Head of caudate nucleus (tissue), 42 donors: Measurements from ENCODE around the gene USP12.
"Not testable (repeated sequence)": the region's sequence is repeated elsewhere in the genome, so short reads cannot be mapped to it uniquely, and the experiment has no call there.

ENCODE experiments used
- DNase-seq, 42 donors: peaks; one replicate each; pipeline versions ENCODE4 v3.0.0 to v3.0.0-alpha.2; 2020 to 2021; ENCODE audit warnings: mixed read lengths in 7 of 42
- intact Hi-C: fragments of 100-400 bp; cut with DNase I; formaldehyde crosslinking; loops from one replicate; pipeline ENCODE4 v1.15.0; 2022

USP12 gene, protein sequence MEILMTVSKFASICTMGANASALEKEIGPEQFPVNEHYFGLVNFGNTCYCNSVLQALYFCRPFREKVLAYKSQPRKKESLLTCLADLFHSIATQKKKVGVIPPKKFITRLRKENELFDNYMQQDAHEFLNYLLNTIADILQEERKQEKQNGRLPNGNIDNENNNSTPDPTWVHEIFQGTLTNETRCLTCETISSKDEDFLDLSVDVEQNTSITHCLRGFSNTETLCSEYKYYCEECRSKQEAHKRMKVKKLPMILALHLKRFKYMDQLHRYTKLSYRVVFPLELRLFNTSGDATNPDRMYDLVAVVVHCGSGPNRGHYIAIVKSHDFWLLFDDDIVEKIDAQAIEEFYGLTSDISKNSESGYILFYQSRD

DNA sequence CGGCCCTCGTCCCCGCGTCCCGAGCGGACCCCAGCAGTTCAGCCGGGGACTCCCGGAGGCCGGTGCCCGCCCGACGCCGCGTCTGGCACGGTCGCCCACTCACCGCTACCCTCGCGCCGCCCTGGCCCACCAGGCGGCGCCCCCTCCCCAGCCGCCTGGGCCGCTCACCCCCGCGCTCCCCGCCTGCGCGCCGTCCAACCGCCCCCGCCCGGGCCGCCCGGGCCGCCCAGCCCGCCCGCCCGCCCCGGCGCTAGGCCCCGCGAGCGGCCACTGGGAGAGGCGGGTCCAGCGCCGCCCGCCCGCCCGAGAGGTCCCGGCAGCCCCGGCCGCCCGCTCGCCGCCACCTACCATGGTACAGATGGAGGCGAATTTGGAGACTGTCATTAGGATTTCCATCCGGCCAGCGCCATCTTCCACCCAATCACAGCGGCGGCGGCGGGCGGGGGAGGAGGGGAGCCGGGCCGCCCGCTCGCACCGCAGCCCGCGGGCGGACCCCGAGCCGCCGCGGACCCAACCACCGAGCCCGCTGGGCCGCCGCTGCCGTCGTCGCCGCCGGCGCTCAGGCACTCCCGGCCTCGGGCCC, at the start of gene USP12:
Gene USP12 (minus strand): TSS at position 568 of the 583 bp plus-strand sequence. CDS start 172 bp downstream, at position 396.
- intact Hi-C loops = loop anchor here (2.0 kb wide), 1 partner anchor 79 kb away; the partner anchor contains the start of gene RPL21
- DNase-seq = peak in 25 of 42 donors; percentile 4 to 68 (median 34)

DNA sequence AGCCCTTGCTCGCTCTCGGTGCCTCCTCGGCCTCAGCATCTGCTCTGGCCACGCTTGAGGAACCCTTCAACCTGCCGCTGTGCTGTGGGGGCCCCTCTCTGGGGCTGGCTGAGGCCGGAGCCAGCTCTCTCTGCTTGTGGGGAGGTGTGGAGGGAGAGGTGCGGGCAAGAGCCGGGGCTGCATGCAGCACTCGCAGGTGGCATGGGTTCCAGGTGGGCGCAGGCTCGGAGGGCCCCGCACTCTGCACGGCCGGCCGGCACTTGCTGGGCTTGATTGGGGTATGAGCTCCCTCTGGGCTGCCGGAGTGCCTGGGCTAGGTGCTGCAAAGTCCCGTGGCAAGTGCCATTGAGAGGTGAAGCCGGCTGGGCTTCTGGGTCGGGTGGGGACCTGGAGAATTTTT, 48.0 kb upstream of the USP12 start:
- intact Hi-C loops = no loop called here
- DNase-seq = no peak

DNA sequence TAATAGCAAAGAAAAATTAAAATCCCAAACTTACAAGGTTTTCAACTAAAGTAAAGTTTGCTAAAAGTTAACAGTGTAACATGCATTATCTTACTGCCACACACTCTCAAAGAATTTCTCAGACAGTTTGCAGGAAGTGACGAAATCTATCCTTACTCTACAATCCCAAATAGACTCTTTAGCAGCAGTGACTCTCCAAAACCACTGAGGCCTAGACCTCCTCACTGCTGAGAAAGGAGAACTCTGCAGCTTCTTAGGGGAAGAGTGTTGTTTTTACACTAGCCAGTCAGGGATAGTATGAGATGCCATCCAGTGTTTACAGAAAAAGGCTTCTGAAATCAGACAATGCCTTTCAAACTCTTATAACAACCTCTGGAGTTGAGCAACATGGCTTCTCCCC, 47.2 kb upstream of the USP12 start:
- intact Hi-C loops, DNase-seq: not testable (repeated sequence)

DNA sequence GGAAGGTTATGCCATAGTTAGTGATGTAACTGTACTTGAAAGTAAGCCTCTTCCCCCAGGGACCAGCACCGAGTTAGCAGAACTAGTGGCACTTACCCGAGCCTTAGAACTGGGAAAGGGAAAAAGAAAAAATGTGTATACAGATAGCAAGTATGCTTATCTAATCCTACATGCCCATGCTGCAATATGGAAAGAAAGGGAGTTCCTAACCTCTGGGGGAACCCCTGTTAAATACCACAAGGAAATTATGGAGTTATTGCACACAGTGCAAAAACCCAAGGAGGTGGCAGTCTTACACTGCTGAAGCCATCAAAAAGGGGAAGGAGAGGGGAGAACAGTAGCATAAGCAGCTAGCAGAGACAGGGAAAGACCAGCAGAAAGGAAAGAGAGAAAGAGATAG, 46.2 kb upstream of the USP12 start:
- DNase-seq, intact Hi-C loops: not testable (repeated sequence)

DNA sequence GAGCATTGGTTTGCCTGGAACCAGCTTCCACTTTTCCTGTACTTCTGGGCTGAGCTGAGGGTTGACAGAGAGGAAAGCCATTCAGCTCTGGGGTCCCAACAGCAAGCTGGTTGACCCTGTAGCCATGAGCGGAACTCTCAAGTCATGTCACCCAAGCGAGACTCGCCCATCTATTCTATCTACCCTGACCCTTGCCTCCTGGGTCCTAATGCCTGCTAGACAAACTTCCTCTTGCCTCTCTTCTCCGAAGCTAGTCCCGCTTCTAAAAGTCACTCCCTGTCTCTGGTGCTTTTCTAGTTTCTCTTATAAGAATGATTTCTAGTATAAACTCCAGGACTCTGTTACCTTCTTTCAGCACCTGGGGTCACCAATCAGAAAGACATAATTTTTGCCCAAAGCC, 41.8 kb upstream of the USP12 start:
- DNase-seq, intact Hi-C loops: not testable (repeated sequence)

DNA sequence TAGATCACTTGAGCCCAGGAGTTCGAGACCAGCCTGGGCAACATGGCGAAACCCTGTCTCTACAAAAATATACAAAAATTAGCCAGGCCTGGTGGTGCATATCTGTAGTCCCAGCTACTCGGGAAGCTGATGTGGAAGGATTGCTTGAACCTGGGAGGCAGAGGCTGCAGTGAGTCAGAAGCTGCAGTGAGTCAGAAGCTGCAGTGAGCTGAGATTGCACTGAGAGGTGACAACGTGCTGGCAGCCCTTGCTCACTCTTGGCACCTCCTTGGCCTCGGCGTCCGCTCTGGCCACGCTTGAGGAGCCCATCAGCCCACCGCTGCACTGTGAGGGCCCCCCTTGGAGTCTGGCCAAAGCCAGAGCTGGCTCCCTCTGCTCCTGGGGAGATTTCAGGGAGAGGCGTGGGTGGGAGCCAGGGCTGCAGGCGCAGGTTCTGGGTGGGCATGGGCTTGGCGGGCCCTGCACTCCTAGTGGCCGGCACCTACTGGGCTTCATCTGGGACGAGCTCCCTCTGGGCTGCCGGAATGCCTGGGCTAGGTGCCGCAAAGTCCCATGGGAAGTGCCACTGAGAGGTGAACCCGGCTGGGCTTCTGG, 40.3 kb upstream of the USP12 start:
- DNase-seq = peak in 1 of 42 donors; percentile 15
- intact Hi-C loops = no loop called here

DNA sequence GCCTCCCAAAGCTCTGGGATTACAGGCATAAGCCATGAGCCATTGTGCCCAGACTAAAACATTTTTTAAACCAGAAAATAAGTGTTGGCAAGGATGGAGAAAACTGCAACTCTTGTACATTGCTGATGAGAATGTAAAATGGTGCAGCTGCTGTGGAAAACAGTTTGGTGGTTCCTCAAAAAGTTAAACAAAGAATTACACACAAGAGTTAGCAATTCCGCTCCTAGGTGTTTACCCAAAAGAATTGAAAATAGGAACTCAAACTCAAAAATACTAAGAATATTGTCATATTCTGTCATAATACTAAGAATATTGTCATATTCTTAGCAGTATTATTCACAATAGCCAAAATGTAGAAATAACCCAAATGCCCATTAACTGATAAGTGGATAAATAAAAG, 39.7 kb upstream of the USP12 start:
- intact Hi-C loops = no loop called here
- DNase-seq = no peak

DNA sequence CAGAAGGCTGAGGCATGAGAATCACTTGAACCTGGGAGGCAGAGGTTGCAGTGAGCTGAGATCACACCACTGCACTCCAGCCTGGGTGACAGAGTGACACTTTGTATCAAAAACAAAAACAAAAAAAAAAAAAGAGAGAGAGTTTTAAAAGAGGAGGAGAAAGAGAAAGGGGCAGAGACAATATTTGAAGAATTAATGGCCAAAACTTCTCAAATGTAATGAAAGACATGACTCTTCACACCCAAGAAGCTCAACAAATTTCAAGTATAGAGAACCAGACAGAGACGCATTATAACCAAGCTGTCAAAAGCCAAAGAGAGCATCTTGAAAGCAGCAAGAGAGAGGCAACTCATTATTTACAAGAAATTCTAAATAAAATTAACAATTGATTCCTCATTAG, 36.9 kb upstream of the USP12 start:
- intact Hi-C loops = no loop called here

DNA sequence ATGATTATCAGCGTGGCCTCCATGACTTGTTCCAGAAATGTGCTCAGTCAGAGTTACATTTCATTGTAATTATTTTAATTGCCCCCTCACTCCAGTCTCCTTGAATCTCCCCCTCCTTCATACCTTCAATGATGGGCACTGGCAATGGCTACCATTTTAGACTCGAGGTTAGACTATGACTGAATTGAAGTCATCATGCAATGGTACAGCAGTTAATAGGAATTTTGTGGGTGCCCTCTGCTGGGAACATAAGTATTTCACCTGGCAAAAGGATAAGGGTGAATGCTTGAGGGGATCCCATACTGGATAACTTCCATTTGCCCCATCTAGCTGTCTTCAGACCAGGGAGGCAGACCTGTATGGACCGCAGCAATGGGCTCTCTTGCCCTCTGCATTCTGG, 32.2 kb upstream of the USP12 start:
- intact Hi-C loops = no loop called here
- DNase-seq = peak in 15 of 42 donors; percentile 3 to 48 (median 25)

More for the DNA sequence above, 36.9 kb upstream of the USP12 start:
- no peak for DNase-seq

DNA sequence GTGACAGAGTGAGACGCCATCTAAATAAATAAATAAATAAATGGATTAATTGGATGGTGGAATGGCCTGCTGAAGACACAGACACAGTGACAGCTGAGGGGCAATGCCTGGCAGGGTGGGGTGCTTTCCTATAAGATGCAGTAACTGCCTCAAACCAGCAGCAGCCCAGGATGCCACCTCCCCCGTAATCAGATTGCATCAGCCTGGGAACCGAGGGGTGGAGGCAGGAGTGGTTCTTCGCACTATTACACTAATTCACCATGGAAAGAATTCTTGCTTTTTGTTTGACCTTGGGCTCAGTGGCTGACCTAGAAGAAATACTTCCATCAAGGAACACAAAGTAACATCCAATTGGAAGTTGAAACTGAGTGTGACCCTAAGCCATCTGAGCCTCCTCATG, 31.6 kb upstream of the USP12 start:
- DNase-seq = no peak
- intact Hi-C loops = no loop called here

DNA sequence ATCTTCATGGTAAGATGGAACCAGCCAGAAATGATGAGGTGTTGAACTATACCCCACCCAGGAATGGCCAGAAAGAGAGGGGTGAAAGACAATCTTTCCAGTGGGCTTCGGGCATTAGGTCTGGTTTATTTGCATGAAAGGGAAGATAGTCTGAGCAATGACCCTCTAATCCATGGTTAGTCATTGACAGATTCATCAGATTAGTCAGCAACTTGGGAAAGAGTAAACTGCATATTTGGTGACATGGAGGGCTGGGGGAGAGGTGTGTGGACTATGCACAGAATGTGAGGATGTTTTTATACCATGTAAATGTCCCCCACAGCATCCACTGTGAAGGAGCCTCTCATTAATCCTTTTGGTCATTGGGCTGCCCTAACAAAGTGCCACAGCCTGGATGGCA, 30.1 kb upstream of the USP12 start:
- intact Hi-C loops = no loop called here

DNA sequence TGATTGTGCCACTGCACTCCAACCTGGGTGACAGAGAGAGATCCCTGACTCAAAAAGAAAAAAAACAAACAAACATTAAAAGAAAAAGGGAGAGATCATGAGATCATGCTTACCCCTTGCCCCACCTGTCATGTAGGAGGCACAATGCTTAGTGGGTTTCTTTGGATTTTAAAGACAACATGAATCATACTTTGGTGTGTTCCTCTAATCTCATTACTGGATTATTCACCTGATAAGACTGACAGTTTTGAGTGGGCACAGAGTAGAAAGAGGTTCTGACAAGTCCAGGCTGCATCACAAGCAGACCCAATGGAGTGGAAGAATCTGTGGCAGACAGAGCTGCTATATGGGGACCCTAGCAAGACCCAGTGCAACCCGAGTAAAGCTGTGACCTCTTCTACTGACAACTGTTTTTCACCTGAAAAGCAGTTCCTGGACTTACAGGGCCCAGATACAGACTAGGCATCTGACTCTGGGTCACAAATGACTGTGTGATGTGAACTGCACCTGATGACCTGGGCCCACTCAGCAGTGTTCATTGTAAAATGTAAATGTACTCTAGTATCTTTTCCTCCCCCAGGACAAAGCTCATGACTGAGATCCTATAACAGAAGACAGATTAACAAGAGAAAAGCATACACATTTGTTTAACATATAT, 28.9 kb upstream of the USP12 start:
- DNase-seq = peak in 2 of 42 donors; percentile 4 to 24
- intact Hi-C loops = no loop called here

More for the DNA sequence above, 30.1 kb upstream of the USP12 start:
- DNase-seq = no peak

DNA sequence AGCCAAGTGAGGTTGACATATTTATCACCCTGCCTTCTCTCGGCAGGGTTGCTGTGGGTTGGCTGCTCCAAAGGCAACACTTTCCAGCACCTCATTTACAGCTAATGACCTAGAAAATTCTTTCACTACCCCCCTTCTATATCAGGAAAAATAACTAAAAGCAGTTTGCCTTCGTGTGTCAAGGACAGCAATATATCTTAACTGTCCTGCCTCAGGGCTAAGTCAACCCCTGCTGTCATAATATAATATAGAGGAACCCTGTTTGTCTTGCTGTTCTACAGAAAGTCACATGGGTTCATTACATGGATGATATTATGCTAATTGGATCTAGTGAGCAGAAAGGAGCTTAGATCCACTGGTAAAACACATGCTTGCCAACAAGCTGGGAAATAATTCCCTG, 28.1 kb upstream of the USP12 start:
- intact Hi-C loops = no loop called here
- no peak for DNase-seq

DNA sequence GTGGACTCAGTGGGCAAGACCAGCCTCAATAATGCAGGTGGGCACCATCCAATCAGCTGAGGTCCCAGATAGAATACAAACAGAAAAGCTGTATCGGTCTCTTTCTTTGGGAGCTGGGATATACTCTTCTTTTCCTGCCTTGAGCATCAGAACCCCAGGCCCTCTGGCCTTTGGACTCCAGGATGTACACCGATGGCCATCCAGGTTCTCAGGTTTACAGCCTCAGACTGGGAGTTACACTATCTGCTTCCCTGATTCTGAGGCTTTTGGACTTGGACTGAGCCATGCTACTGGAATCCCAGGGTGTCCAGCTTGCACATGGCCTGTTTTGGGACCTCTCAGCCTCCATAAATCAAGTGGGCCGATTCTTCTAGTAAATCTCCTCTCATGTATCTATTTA, 27.6 kb upstream of the USP12 start:
- DNase-seq = no peak
- intact Hi-C loops = no loop called here

DNA sequence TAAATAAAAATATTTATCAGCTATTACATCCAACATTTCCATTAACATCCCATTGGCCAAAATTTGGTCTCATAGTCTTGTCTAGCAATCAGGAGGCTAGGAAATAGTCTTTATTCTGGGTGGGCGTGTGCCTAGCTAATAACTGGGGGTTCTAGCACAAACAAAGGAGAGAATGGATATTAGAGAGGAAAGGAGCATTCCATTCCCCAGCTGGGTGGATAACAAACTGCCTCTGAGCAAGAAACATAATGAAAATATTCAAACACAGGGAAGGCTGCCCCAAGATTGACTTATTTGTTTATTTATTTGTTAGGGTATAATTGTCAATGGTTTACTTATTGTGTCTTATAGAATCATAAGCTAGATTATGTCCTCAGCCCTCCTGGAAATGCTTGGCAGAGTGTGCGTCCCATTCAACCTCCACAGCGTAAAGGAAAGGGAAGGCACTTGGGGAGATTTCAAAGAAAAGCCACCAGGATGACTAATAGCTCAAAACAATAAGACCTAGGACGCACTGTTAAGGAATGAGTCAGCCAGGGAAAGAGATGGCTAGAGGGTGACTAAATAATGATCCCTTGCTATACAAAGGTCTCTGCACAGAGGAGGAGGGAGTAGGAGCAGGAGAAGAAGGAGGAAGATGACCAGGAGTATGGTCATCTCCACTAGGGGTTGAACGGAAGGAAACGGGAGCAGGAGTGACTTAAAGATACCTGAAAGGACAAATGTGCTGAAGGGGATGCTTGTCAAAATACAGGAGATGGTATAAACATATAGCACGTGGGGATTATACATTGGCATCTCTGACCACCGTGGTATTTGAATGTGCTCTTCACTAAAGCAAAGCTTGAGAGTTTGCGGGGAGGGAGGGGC, 23.5 kb upstream of the USP12 start:
- no peak for DNase-seq
- intact Hi-C loops = no loop called here

DNA sequence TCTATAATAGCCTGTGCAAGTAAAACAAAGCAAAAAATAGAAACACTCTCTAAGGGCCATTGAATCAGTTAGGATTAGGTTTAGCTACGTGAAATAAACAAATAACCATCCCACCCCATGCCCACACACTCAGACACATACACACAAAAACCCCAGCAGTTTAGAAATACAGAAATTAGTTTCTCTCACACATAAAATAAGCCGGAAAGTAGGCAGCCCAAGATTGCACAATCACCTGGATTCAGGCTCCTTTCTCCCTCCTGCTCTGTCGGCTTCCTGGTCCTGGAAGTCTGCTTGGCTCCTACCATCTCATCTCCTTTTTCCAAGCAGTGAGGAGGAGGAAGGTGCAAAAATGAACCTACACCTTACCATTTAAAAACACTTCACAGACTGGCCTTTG, 22.6 kb upstream of the USP12 start:
- intact Hi-C loops = no loop called here
- DNase-seq = no peak

DNA sequence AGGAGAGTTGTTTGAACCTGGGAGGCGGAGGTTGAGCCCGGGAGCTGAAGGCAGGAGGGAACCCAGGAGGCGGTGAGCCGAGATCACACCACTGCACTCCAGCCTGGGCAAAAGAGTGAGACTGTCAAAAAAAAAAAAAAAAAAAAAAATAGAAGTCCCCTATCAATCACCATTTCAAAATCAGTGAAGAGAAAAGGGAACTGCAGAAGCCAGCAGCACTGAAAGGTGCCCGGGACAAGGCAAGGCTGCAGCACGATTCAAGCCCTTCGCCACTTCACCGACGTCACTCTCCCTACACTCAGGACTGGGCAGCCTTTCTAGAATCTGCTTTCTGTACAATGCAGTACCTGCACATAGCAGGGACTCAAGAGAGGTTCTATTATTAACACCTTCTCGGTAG, 21.9 kb upstream of the USP12 start:
- DNase-seq = no peak
- intact Hi-C loops = no loop called here

DNA sequence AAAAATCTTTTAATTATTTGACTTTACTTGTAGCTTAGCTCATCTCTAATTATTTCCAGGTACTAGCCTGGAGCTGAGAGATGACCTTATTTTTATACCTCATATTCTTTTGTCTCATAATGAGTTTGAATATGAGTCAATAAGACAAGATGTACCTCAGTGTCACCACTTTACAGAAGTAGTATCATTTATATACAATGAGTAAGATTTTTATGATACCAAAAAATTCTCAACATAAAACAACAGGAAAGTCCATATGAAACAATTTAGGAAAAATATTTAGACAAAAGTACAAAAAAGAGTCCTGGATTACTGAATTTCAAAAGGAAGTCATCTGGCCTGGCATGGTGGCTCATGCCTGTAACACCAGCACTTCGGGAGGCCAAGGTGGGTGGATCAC, 21.4 kb upstream of the USP12 start:
- intact Hi-C loops = no loop called here
- no peak for DNase-seq

DNA sequence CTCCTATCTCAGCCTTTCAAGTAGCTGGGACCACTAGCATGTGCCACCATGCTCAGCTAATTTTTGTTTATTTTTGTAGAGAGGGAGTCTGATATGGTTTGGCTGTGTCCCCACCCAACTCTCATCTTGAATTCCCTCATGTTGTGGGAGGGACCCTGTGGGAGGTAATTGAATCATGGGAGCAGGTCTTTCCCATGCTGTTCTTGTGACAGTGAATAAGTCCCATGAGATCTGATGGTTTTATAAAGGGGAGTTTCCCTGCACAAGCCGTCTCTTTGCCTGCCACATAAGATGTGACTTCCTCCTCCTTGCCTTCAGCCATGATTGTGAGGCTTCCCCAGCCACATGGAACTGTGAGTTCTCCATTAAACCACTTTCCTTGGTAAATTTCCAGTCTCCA, 20.8 kb upstream of the USP12 start:
- intact Hi-C loops = not testable (repeated sequence)

More for the DNA sequence above, 20.8 kb upstream of the USP12 start:
- DNase-seq = not testable (repeated sequence)
